NCI-H2107 (cell line): Measurements from ENCODE around the gene TSR3.
"Not testable (repeated sequence)": the region's sequence is repeated elsewhere in the genome, so short reads cannot be mapped to it uniquely, and the experiment has no call there.

Experiments used
- DNase-seq: peaks from one replicate; lab custom pipeline; 2025; lab: John Stamatoyannopoulos, UW

TSR3 gene

GRCh38 chr16:1337486-1337885, 14.2 kb downstream of the TSR3 start:
- no peak for DNase-seq

- no peak for DNase-seq
These were observed 15.1 kb downstream of the TSR3 start for GRCh38 chr16:1336619-1337018.

- DNase-seq: no peak
These were observed 15.7 kb downstream of the TSR3 start for GRCh38 chr16:1335996-1336395.

GRCh38 chr16:1335211-1335971, 16.3 kb downstream of the TSR3 start:
- no peak for DNase-seq

- DNase-seq: no peak
These were observed 16.9 kb downstream of the TSR3 start for GRCh38 chr16:1334739-1335138.

GRCh38 chr16:1333854-1334700, 17.6 kb downstream of the TSR3 start:
- DNase-seq: no peak

- DNase-seq: no peak
These were observed 18.4 kb downstream of the TSR3 start, which contains the start of gene BAIAP3 for GRCh38 chr16:1333149-1333812. Gene BAIAP3, plus strand, starts transcription at chr16:1333645. Its CDS starts 4,905 bp downstream, at chr16:1338550.

GRCh38 chr16:1332618-1333148, 19.0 kb downstream of the TSR3 start:
- DNase-seq: no peak

- DNase-seq: no peak
These were observed 19.7 kb downstream of the TSR3 start for GRCh38 chr16:1331712-1332617.

- no peak for DNase-seq
These were observed 20.6 kb downstream of the TSR3 start for GRCh38 chr16:1330931-1331711.

GRCh38 chr16:1330260-1330914, 21.3 kb downstream of the TSR3 start:
- no peak for DNase-seq

- DNase-seq: not testable (repeated sequence)
These were observed 22.7 kb downstream of the TSR3 start for GRCh38 chr16:1328961-1329360.

- DNase-seq: not testable (repeated sequence)
These were observed 23.5 kb downstream of the TSR3 start for GRCh38 chr16:1328136-1328535.

- no peak for DNase-seq
These were observed 24.1 kb downstream of the TSR3 start for GRCh38 chr16:1327619-1327947.

GRCh38 chr16:1326946-1327618, 24.6 kb downstream of the TSR3 start:
- no peak for DNase-seq

- DNase-seq: no peak
These were observed 25.3 kb downstream of the TSR3 start for GRCh38 chr16:1326391-1326790.

- no peak for DNase-seq
These were observed 25.9 kb downstream of the TSR3 start for GRCh38 chr16:1325673-1326371.

- DNase-seq: no peak
These were observed 26.4 kb downstream of the TSR3 start for GRCh38 chr16:1325261-1325660.

- no peak for DNase-seq
These were observed 27.3 kb downstream of the TSR3 start for GRCh38 chr16:1324286-1324826.
